GM21723 (cell line): ENCODE data around the gene OSBPL2.

Source experiments
- ATAC-seq: cut with Tn5 transposase; IDR thresholded peaks from one replicate; pipeline ENCODE4 v1.9.1; 2021; ENCODE audit warnings: mild to moderate bottlenecking, moderate library complexity; ENCODE audit not compliant: unreplicated experiment

Gene OSBPL2

DNA sequence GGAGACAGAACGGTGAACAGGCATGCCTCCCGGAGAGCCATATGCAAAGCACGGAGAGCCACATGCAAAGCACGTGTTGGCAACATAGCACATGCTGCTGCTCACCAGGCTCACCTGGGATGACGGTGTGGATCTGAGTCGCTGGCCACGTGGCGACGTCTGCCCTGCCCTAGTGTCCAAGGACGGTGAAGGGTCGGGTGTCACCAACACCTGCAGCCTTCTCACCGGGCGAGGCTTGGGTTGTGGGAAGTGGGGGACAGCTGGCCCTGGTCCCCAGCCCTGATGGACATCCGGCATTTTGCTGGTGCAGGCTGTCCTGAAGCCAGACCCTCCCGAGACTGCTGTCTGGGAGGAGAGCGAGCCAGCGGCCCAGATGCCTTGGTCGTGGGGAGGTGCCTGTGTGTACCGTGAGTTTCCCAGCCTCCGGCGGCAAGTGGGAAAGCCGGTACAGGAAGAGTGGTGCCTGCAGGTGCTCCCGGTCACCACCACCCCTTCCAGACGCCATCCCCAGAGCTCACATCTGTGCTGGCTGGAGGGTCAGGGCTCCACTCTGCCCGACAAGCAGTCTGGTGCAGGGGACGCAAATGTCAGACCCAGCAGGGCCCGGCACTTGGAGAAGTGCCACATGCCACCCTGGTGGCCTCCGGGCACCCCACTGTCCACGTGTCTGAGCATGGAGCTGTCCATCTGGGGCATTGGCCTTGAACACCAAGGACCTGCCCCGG, 58.6 kb downstream of the OSBPL2 start:
- no peak for ATAC-seq

DNA sequence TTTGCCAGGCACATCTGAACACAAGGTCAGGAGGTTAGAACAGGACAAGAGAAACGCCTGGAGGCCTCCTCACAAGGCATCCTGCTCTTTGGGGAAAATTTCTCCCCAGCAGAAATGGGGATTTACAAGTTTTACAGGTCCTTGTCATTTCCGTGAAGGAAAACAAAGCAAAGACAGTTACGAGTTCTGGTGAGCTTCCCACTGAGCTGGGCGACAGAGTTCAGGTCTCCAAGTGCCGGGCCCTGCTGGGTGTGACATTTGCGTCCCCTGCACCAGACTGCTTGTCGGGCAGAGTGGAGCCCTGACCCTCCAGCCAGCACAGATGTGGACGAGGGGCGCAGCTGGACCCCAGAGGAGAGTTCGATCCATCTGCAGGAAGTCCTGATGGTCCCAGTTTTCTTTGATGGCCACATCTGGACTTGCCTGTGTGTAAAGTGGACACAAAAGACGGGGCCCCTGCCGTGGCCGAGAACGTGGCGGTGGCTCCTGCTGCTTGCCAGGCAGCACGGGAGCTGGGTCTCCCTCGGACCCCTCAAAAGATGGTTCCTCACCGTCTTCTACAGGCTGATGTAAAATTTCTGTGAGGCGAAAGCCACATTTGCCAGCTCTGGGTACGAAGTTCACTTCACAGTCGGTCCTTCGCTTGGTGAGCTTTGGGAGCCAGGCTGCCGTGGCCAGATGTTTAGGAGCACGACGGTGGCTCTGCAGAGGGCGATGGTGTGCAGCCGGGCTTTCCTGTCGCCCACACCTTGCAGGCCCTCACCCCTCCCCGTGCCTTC, 59.3 kb downstream of the OSBPL2 start:
- no peak for ATAC-seq

DNA sequence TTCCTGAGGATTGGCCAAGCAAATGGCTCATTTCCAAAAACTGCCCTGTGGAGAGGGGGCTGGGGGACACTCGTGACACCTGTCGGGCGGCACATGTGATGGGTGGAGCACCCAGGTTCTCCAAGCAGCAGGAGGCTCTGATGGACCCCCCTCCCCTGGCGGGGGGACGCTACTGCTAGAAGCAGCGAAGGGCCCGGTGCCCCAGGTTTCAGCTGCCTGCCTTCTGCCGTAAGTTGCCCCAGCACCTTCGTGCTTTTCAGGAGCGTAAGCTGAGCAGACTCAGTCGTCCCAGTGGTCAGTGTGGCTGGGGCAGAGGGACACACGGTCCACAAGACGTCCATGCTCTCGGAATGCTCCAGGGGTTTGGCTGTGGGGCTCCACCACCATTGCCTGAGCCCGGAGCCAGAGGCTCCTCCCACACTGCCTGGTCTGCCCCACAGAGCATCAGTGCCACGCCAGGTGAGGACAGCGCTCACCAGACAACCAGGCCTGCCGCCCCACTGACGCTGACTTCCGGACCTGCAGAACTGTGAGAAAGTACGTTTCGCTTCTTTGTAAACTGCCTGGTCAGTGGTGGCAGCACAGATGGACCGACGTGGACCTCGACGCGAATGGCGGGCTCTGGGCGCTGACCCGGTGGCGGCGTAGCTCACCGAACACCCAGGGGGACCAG, 60.4 kb downstream of the OSBPL2 start:
- ATAC-seq, result no peak

DNA sequence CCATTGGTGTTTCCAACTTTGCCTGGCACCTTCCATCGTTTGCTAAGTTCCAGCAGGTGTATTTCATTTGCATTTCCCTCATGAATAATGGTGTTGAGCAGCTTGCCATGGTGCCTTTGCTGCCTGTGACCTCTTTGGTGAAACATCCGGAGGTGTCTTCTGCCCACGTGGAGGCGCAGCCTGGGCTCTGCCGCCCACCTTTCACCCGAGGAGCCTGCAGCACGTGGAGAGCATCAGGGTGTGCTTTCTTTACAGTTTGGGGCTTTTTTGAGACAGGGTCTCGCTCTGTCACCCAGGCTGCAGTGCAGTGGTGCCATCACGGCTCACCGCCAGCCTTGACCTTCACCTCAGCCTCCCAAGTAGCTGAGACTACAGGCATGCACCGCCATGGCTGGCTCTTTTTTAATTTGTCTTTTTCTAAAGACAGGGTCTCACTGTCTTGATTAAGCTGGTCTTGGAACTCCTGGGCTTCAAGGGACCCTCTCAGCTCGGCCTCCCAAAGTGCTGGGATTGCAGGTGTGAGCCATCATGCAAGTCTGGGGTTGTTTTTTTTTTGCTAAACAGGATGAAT, 61.4 kb downstream of the OSBPL2 start:
- ATAC-seq, result no peak

DNA sequence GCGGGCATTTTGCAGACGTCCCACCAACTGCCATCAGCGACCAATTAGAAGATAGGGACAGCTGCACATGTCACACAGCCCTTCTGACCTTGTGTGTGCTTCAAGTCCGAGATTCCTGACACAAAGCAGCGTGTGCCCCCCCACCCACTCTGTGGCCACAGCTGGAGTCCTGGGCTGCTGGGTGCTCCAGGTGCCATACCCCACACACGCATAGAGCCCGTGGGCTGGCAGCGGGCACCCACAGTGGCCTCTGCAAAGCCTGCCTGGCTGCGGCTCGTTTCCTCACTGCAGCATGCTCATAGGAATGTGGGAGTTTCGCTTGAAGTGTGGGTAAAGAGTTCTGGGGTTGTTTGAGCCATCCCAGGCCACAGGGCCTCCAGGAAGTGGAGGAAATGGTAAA, 62.0 kb downstream of the OSBPL2 start:
- no peak for ATAC-seq

DNA sequence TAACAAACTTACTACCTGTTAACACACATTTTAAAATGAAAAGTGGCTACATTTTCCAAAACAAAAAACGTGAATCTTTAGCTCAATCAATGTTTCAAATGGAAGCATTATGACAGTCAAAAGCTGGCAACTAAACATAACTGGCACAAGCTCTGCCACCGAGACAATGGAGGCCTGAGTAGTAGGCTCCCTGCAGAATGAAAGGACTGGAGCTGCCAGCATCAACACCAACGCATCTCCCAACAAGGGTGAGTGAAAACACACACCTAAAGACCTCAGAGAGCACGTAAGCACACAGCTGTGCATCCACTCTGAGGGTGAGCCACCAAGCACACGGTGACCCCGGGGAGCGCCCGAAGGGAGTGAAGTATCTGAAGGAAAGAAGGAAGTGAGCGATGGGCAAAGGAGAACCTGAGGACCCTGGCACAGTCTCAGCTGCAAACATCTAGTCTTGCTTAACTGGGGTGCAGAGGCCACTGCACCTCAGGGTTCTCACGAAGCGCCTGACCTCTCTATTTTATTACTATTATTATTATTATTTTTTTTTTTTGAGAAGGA, 62.9 kb downstream of the OSBPL2 start:
- no peak for ATAC-seq

DNA sequence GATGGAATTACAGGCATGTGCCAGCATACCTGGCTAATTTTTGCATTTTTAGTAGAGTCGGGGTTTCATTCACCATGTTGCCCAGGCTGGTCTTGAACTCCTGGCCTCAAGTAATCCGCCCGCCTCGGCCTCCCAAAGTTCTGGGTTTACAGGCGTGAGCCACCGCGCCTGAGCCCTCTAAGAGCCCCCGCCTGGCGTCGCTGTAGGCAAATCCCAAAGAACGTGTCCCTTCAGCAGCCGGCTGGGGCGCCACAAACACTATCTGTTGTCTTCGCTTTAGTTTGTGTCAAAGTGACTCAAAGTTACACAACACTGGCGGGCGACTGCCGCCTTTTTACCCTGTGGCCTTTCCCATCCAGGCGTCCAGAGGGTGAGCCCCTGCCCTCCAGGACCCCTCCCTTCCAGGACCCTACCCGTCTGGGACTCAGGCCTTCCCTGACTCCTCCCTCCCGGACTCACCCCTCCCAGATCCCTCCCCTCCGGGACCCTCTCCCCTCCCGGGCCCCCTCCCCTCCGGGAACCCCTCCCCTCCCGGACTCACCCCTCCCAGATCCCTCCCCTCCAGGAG, 63.5 kb downstream of the OSBPL2 start:
- ATAC-seq, result peak; percentile 42

DNA sequence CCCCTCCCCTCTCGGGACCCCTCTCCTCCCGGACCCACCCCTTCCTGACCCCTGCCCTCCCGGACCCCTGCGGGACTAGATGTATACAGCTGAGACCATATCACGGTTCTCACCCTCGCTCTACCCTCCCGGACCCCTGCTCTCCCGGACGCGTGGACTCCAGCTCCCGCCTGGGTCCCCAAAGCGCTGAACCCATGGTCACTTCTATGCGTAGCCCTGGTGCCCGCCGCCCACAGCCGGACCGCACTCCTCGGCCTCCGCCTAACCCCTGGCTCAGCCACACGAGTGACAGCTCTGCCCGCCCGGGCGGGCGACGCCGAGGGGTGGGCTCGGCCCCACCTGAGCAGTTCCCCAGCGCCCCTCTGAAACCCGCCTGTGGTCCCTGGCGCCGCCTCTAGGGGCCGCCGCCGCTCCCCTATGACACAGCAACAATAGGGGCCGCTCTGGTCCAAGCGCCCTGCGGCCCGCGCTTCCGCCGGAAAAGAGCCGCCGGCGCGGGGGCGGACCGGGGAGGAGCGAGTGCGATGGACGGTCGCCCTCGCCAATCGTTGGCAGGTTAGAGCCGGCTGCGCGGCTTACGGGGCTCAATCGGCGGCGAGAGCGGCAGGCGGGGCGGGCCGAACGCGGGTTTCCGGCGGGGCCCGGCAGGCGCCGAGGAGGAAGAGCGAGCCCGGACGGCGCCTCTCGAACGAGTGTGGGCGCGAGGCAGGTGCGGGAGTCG, 64.2 kb downstream of the OSBPL2 start, which contains the start of gene ADRM1:
ADRM1 (plus strand) TSS at position 657 of the 721 bp plus-strand sequence. CDS start 572 bp downstream, outside the sequence.
- peak; percentile 84 for ATAC-seq

DNA sequence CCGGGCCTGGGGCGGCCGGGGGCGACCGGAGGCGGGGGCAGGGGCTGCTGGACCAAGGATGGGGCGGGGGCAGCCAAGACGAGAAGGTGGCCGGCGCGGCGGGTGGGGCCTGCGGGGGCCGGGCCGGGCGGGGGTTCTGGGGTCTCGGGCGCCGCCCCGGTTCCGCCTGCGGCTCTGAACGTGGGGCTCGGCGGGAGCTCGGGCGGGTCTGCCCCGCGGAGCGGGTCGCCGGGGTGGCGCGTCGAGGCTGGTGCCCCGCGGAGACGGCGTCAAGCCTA, 64.7 kb downstream of the OSBPL2 start:
- no peak for ATAC-seq

DNA sequence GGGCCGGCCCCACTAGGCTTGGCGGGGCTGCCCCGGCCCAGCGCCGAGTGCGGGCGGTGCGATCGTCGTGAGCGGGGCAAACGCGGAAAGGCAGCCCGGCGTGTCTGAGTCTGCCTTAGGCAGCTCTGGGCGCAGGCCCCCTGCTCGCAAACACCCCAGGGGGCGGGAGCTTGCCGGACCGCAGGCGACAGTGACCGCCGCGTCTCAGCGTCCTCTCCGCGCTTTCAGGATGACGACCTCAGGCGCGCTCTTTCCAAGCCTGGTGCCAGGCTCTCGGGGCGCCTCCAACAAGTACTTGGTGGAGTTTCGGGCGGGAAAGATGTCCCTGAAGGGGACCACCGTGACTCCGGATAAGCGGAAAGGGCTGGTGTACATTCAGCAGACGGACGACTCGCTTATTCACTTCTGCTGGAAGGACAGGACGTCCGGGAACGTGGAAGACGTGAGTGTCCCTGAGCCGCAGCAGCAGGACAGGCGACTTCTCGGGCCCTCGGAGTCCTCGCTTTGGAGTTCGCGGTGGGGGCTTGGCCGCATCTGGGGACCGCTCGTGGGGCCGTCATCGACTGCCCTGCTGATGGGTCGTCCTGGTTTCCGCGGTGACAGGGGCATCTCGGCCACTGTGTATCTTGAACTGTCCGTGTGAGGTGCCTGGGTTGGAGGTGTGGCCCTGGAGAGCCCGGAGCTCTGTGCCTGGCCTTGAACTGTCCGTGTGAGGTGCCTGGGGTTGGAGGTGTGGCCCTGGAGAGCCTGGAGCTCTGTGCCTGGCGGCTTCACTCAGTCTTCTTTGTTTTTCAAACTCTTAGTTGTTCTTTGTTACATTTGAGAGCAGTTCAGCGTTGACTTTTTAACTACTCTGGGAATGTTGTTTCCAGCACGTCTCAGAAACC, 65.3 kb downstream of the OSBPL2 start:
- ATAC-seq, result no peak

DNA sequence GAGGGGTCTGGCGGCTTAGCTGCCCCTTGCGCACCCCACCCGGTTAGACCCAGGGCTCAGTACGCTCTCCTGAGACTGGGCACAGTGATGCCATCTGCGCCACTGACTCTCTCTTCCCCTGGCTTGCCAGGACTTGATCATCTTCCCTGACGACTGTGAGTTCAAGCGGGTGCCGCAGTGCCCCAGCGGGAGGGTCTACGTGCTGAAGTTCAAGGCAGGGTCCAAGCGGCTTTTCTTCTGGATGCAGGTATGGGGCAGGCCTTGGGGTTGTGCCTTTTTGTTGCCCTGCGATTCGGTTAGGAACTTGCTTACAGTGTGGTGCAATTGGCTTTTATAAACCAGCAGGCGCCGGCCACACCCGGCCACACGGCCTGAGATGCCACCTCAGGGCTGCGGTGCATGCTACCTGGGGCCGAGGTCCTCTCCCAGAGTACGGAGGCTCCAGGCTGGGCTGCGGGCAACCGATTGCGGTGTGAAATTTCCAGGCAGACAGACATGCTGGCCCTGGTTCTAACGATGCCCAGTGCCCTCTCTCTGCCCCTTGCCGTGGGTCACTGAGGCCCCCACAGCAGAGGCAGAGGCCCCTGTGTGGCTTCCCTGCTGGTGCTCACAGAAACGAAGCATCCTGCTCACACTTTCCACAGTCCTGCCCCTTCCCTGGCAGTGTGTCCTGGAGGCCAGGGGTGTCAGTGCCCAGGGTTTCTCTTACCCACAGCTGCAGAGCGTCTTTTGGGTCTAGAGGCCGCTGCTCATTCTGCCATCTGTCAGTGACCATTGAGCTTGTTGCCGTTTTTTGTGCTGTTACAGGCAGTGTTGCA, 66.2 kb downstream of the OSBPL2 start:
- no peak for ATAC-seq

DNA sequence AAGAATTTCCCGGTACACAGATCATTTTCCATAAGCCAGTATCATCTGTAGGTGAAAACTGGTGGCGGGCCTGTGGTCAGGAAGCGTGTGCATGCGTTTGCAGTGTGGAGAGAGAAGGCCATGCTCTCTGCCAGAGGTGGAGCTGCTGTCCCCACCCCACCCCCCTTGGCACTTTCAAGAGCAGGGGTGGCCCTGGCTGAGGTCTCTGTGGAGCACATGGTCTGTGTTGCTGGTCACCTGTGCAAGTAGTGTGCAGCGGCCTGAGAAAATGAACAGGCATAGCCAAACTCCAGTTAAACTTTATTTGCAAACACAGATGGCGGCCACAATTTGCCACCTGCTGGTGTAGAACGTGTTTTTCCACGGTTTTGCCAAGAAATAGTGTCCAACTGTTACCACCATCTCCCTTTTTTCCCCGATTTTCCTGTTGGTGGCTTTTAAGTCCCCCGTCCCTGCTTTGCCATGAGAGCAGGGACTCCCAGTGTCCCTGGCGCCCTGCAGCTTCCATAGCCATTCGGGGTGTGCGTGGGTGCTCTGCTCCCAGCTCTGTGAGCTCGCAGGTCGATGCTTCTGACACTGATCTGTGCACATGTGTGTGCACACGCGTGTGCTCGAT, 66.9 kb downstream of the OSBPL2 start:
- no peak for ATAC-seq

DNA sequence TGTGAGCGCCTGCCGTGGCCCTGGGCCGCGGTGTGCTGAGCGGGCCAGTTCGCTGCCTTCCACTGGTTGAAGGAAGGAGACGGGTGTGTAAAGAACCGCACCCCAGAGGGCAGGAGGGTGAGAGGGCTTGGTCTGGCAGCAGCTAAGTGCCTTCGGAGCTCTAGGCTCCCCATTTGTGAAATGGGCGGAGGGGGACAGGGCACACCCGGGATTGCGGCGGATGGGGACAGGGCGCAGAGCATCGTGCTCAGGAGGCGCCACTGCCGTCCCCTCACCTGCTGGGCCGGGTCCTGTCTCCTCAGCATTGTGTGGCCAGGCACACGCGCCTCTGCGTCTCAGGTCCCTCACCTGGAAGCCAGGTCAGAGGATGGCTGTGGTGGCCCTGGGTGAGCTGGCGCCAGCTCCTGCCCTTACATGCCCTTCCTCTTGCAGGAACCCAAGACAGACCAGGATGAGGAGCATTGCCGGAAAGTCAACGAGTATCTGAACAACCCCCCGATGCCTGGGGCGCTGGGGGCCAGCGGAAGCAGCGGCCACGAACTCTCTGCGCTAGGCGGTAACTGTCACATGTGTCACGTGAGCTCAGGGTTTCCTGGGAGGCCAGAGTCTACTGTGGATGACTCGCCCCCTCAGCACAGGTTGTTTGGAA, 67.6 kb downstream of the OSBPL2 start:
- no peak for ATAC-seq

DNA sequence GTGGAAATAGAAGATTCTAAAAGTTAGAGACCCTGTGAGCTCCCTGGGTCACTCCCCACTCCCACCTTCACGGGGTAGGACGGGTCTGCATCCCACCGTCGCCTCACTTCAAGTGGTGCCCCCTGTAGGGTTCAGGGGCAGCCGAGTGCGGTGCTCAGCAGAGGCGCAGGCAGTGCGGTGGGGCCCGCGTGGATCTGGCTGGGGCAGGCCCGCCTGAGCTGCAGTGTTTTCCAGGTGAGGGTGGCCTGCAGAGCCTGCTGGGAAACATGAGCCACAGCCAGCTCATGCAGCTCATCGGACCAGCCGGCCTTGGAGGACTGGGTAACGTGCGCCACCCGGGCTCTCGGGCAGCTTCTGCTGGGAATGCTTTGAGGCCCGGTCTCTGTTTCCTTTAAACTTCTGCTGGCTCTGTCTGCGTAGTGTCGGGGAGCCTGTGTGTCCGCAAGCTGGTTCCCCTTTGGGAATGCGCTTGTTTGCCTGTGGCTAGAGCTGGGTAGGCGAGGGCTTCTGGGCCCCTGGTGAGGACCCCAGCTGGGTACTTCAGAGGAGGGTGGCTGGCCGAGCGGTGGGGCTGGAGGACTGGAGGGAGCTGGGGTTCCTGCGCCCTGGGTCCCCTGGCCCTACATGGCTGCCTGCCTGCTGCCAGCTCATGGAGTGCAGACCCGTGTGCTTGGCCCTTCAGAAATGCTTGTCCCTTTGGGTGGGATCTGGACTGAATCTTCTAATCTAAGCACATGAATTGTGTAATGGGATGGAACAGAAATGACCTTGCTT, 68.3 kb downstream of the OSBPL2 start:
- ATAC-seq, result no peak

DNA sequence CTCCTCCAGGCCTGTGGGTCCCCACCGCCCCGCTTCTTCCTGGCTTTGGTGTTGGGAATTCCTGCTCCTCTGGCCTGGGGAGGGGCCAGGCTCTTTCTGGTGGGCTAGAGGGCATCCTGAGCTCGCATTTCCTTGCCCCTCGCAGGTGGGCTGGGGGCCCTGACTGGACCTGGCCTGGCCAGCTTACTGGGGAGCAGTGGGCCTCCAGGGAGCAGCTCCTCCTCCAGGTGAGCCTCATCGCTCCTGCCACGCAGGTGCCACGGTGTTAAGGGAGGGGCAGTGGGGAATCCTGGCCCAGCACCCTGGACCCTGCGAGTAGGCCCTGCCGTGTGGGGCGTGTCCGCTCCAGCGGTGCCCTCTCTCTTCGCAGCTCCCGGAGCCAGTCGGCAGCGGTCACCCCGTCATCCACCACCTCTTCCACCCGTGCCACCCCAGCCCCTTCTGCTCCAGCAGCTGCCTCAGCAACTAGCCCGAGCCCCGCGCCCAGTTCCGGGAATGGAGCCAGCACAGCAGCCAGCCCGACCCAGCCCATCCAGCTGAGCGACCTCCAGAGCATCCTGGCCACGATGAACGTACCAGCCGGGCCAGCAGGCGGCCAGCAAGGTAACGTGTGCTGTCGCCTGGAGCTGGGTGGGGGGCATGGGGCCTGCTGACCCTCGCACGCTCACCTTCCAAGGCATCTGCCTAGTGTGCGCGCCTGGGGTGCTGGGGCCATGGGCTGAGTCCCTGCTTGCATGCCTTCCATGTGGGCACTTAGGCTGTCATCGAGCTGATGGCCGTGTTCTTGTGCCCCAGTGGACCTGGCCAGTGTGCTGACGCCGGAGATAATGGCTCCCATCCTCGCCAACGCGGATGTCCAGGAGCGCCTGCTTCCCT, 69.1 kb downstream of the OSBPL2 start:
- ATAC-seq, result no peak
